Measurements from ENCODE around the gene TMEM179B. TPM values are rescaled to one million over a fixed set of nuclear protein-coding genes. Genes with fewer than 3 reads are reported as not detected.

TMEM179B gene
- total and polyA plus RNA-seq, 2 of the 13 experiments (the other 11 are each of a cell fraction or from before 2014, with no cell fraction given), result 24.8 to 25.7 TPM

- TF ChIP-seq ESRRA (CRISPR knock-in tag; IDR thresholded peaks at IDR 0.05; ENCODE audit: low read depth) (peak; percentile 78; the same call in 1 of the 2 replicates), ZNF564 (CRISPR knock-in tag; IDR thresholded peaks at IDR 0.05) (peak; percentile 87), SP140L (CRISPR knock-in tag; IDR thresholded peaks at IDR 0.05; ENCODE audit: borderline replicate concordance) (0 out of 2 replicates have a peak, but pooled peaks have one; percentile 72), ZNF687 (CRISPR knock-in tag; IDR thresholded peaks at IDR 0.05) (peak; percentile 82), TOPORS (CRISPR knock-in tag; IDR thresholded peaks at IDR 0.05) (peak; percentile 74; the same call in 1 of the 2 replicates), ZNF501 (CRISPR knock-in tag; IDR thresholded peaks at IDR 0.05) (peak; percentile 82), DRAP1 (CRISPR knock-in tag; IDR thresholded peaks at IDR 0.05) (peak; percentile 100), CTCF (CRISPR knock-in tag; IDR thresholded peaks at IDR 0.05) (no peak; the same call in 1 of the 2 replicates), CREB1 (IDR thresholded peaks at IDR 0.05) (peak; percentile 96), CREB1 (CRISPR knock-in tag; IDR thresholded peaks at IDR 0.05) (peak; percentile 95), ZNF776 (CRISPR knock-in tag; IDR thresholded peaks at IDR 0.05) (peak; percentile 60; the same call in 1 of the 2 replicates), SAP130 (CRISPR knock-in tag; IDR thresholded peaks at IDR 0.05; ENCODE audit: low read depth) (peak; percentile 94), ZNF263 (CRISPR knock-in tag; IDR thresholded peaks at IDR 0.05) (peak; percentile 66)
- TF ChIP-seq, protein P1, sequence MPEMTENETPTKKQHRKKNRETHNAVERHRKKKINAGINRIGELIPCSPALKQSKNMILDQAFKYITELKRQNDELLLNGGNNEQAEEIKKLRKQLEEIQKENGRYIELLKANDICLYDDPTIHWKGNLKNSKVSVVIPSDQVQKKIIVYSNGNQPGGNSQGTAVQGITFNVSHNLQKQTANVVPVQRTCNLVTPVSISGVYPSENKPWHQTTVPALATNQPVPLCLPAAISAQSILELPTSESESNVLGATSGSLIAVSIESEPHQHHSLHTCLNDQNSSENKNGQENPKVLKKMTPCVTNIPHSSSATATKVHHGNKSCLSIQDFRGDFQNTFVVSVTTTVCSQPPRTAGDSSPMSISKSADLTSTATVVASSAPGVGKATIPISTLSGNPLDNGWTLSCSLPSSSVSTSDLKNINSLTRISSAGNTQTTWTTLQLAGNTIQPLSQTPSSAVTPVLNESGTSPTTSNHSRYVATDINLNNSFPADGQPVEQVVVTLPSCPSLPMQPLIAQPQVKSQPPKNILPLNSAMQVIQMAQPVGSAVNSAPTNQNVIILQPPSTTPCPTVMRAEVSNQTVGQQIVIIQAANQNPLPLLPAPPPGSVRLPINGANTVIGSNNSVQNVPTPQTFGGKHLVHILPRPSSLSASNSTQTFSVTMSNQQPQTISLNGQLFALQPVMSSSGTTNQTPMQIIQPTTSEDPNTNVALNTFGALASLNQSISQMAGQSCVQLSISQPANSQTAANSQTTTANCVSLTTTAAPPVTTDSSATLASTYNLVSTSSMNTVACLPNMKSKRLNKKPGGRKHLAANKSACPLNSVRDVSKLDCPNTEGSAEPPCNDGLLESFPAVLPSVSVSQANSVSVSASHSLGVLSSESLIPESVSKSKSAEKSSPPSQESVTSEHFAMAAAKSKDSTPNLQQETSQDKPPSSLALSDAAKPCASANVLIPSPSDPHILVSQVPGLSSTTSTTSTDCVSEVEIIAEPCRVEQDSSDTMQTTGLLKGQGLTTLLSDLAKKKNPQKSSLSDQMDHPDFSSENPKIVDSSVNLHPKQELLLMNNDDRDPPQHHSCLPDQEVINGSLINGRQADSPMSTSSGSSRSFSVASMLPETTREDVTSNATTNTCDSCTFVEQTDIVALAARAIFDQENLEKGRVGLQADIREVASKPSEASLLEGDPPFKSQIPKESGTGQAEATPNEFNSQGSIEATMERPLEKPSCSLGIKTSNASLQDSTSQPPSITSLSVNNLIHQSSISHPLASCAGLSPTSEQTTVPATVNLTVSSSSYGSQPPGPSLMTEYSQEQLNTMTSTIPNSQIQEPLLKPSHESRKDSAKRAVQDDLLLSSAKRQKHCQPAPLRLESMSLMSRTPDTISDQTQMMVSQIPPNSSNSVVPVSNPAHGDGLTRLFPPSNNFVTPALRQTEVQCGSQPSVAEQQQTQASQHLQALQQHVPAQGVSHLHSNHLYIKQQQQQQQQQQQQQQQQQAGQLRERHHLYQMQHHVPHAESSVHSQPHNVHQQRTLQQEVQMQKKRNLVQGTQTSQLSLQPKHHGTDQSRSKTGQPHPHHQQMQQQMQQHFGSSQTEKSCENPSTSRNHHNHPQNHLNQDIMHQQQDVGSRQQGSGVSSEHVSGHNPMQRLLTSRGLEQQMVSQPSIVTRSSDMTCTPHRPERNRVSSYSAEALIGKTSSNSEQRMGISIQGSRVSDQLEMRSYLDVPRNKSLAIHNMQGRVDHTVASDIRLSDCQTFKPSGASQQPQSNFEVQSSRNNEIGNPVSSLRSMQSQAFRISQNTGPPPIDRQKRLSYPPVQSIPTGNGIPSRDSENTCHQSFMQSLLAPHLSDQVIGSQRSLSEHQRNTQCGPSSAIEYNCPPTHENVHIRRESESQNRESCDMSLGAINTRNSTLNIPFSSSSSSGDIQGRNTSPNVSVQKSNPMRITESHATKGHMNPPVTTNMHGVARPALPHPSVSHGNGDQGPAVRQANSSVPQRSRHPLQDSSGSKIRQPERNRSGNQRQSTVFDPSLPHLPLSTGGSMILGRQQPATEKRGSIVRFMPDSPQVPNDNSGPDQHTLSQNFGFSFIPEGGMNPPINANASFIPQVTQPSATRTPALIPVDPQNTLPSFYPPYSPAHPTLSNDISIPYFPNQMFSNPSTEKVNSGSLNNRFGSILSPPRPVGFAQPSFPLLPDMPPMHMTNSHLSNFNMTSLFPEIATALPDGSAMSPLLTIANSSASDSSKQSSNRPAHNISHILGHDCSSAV (CRISPR knock-in tag; IDR thresholded peaks at IDR 0.05; ENCODE audit: borderline replicate concordance), result peak; percentile 69; the same call in 1 of the 2 replicates
Observed at GRCh38 chr11:62805076-62805892, 18.1 kb downstream of the TMEM179B start, which contains the start of gene NXF1 (continued).
